H9 (cell line): ENCODE results near the gene PCCA. TPM values are rescaled to one million over a fixed set of nuclear protein-coding genes. Genes with fewer than 3 reads are reported as not detected.

Experiments used
- DNase-seq: peaks from one replicate; pipeline ENCODE4 v3.0.0-alpha.2; 2017
- H2AFZ ChIP-seq: one replicate; pipeline ENCODE4 v1.6.1; 2013; ENCODE audit warnings: mild to moderate bottlenecking, low read length, control low read depth, moderate library complexity
- H2AK5ac ChIP-seq: 2 replicates; pipeline ENCODE4 v1.6.1; 2013; ENCODE audit warnings: low read length, control low read depth, mixed read lengths; ENCODE audit not compliant: insufficient read length
- H2BK120ac ChIP-seq: one replicate; pipeline ENCODE4 v1.6.1; 2013; ENCODE audit warnings: low read depth, mild to moderate bottlenecking, low read length, control low read depth, inconsistent platforms; ENCODE audit not compliant: poor library complexity, severe bottlenecking
- H2BK12ac ChIP-seq: 2 replicates; pipeline ENCODE4 v1.6.1; 2013; ENCODE audit warnings: low read length, control low read depth, mixed read lengths, low read depth; ENCODE audit not compliant: insufficient read length
- H2BK15ac ChIP-seq: 2 replicates; pipeline ENCODE4 v1.6.1; 2013; ENCODE audit warnings: low read depth, low read length, control low read depth
- H2BK20ac ChIP-seq: one replicate; pipeline ENCODE4 v1.6.1; 2013; ENCODE audit warnings: low read depth, mild to moderate bottlenecking, low read length, control low read depth, inconsistent platforms; ENCODE audit not compliant: poor library complexity, severe bottlenecking
- H2BK5ac ChIP-seq: 2 replicates; pipeline ENCODE4 v1.6.1; 2013; ENCODE audit warnings: low read length, control low read depth, mixed read lengths; ENCODE audit not compliant: insufficient read length
- H3K14ac ChIP-seq: 2 replicates; pipeline ENCODE4 v1.6.1; 2013; ENCODE audit warnings: low read length, control low read depth; ENCODE audit not compliant: insufficient read depth
- H3K18ac ChIP-seq: 2 replicates; pipeline ENCODE4 v1.6.1; 2013; ENCODE audit warnings: low read depth, mild to moderate bottlenecking, mixed read lengths, low read length, control low read depth; ENCODE audit not compliant: insufficient read length
- H3K23ac ChIP-seq: 2 replicates; pipeline ENCODE4 v1.6.1; 2013; ENCODE audit warnings: low read length, control low read depth, mixed read lengths, low read depth; ENCODE audit not compliant: insufficient read length
- H3K23me2 ChIP-seq: 2 replicates; pipeline ENCODE4 v1.6.1; 2013; ENCODE audit warnings: low read depth, mild to moderate bottlenecking, mixed read lengths, low read length, control low read depth; ENCODE audit not compliant: insufficient read length, poor library complexity, severe bottlenecking
- H3K27ac ChIP-seq: 2 replicates; pipeline ENCODE4 v1.5.1; 2013; ENCODE audit warnings: low read length, control low read depth, mixed read lengths, low read depth; ENCODE audit not compliant: insufficient read length
- H3K27me3 ChIP-seq: 2 replicates; pipeline ENCODE4 v1.6.1; 2013; ENCODE audit warnings: low read length, control low read depth, inconsistent platforms; ENCODE audit not compliant: insufficient read depth
- H3K4ac ChIP-seq: 2 replicates; pipeline ENCODE4 v1.6.1; 2013; ENCODE audit warnings: low read depth, mild to moderate bottlenecking, control low read depth, inconsistent platforms, low read length, moderate library complexity
- H3K4me1 ChIP-seq: 2 replicates; pipeline ENCODE4 v1.6.1; 2013; ENCODE audit warnings: low read length, control low read depth, inconsistent platforms; ENCODE audit not compliant: insufficient read depth
- H3K4me2 ChIP-seq: 2 replicates; pipeline ENCODE4 v1.6.1; 2013; ENCODE audit warnings: low read length, control low read depth, mixed read lengths; ENCODE audit not compliant: insufficient read length, insufficient read depth
- H3K56ac ChIP-seq: 2 replicates; pipeline ENCODE4 v1.6.1; 2013; ENCODE audit warnings: low read depth, mild to moderate bottlenecking, mixed read lengths, low read length, control low read depth; ENCODE audit not compliant: insufficient read length
- H3K79me1 ChIP-seq: 2 replicates; pipeline ENCODE4 v1.6.1; 2013; ENCODE audit warnings: low read depth, mild to moderate bottlenecking, moderate library complexity, low read length, control low read depth, inconsistent platforms; ENCODE audit not compliant: insufficient read depth, poor library complexity, severe bottlenecking
- H3K79me2 ChIP-seq: 2 replicates; pipeline ENCODE4 v1.6.1; 2013; ENCODE audit warnings: low read length, control low read depth, inconsistent platforms; ENCODE audit not compliant: insufficient read depth
- H3K9ac ChIP-seq: 2 replicates; pipeline ENCODE4 v1.6.1; 2013; ENCODE audit warnings: low read length, control low read depth, mixed read lengths; ENCODE audit not compliant: insufficient read length; ENCODE audit errors: extremely low read depth
- H3K9me3 ChIP-seq: one replicate; pipeline ENCODE4 v1.6.1; 2013; ENCODE audit warnings: low read depth, low read length, inconsistent platforms; ENCODE audit not compliant: control insufficient read depth
- H3T11ph ChIP-seq: one replicate; pipeline ENCODE4 v1.6.1; 2013; ENCODE audit warnings: mild to moderate bottlenecking, low read length, control low read depth, inconsistent platforms
- H4K20me1 ChIP-seq: one replicate; pipeline ENCODE4 v1.6.1; 2013; ENCODE audit not compliant: control insufficient read depth, insufficient read length, insufficient read depth
- H4K5ac ChIP-seq: 2 replicates; pipeline ENCODE4 v1.6.1; 2013; ENCODE audit warnings: low read depth, mild to moderate bottlenecking, mixed read lengths, low read length, control low read depth; ENCODE audit not compliant: insufficient read length
- H4K8ac ChIP-seq: replicated peaks from 2 replicates; pipeline ENCODE4 v1.6.1; 2013; ENCODE audit warnings: low read length, control low read depth, mixed read lengths, low read depth; ENCODE audit not compliant: insufficient read length
- H4K91ac ChIP-seq: 2 replicates; pipeline ENCODE4 v1.6.1; 2013; ENCODE audit warnings: low read depth, mild to moderate bottlenecking, moderate library complexity, mixed read lengths, low read length, control low read depth; ENCODE audit not compliant: insufficient read length
- H3K27ac Mint-ChIP-seq, 3 experiments: 2 replicates in 2 of 3; 3 replicates in 1 of 3; pipeline ENCODE4 v1.8.0; 2020 to 2021; ENCODE audit warnings: mixed read lengths in 3 of 3, mild to moderate bottlenecking in 1 of 3, moderate library complexity in 1 of 3
- H3K27me3 Mint-ChIP-seq: 2 replicates; pipeline ENCODE4 v1.8.0; 2021; ENCODE audit warnings: low read depth, mild to moderate bottlenecking, moderate library complexity, mixed read lengths
- H3K36me3 Mint-ChIP-seq, 3 experiments: 2 replicates in 2 of 3; 3 replicates in 1 of 3; pipeline ENCODE4 v1.8.0; 2020 to 2021; ENCODE audit warnings: low read depth in 3 of 3, mixed read lengths in 3 of 3; ENCODE audit not compliant: insufficient read depth in 1 of 3
- H3K4me1 Mint-ChIP-seq, 2 experiments: 2 replicates each; pipeline ENCODE4 v1.8.0; 2020; ENCODE audit warnings: mixed read lengths in 2 of 2
- H3K4me3 Mint-ChIP-seq, 2 experiments: 2 replicates in 1 of 2; 3 replicates in 1 of 2; pipeline ENCODE4 v1.8.0; 2020 to 2021; ENCODE audit warnings: mild to moderate bottlenecking in 2 of 2, mixed read lengths in 2 of 2, moderate library complexity in 1 of 2
- H3K9me3 Mint-ChIP-seq, 2 experiments: 2 replicates in 1 of 2; 3 replicates in 1 of 2; pipeline ENCODE4 v1.8.0; 2020; ENCODE audit warnings: mild to moderate bottlenecking in 2 of 2, mixed read lengths in 2 of 2, moderate library complexity in 1 of 2
- WGBS: extraction: QIAGEN DNeasy Blood & Tissue Kit; methylation state at CpG from one replicate; pipeline ENCODE4 v1.1.7; 2013; ENCODE audit warnings: missing lambda C conversion rate, low lambda C conversion rate, mixed read lengths; ENCODE audit not compliant: insufficient read length; ENCODE audit errors: extremely low coverage; 5-methylcytosine and 5-hydroxymethylcytosine counted together
- total RNA-seq: library from RNA; stranded (reverse); gene quantifications from 2 replicates; pipeline ENCODE4 v1.2.1, GENCODE V29; 2021
- TF ChIP-seq, protein P1 (sequence below): fragments of 200-600 bp; sonication (generic); conservative IDR thresholded peaks from 3 replicates; pipeline ENCODE4 v1.8.0; 2021; ENCODE audit warnings: antibody characterized with exemption, mild to moderate bottlenecking

PCCA gene
- total RNA-seq, 1 experiment from 2014 or later = 56.5 TPM

DNA sequence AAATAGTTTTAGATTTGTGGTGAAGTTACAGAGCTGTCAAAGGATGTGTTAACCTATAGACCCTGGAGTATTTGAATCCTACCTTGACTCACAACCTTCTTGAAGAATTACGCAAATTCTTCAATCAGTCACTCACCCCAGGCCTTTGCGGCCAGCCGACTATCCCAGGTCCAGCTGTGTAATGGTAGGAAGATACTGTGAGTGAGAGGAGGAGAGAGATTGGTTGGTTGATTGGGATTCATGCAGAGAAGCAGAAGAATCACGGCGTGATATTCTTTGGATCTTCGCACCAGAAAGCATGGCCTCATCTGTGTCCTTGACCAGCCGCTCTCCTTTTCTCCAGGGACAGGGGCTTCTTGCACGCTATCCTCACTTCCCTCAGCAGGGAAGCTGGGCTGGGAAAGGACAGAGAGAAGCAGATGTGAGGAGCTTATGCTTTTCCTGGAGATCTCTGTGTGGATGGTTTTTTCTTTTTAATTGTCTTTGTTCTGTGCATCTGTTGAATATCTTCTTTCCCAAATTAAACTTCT is 250.6 kb downstream of the PCCA start:
- no peak overlapping the region for H3K4ac ChIP-seq
- no peak overlapping the region for H2BK5ac ChIP-seq
- H3K79me2 ChIP-seq = no peaks in the 10 kb centered on the region
- no peak overlapping the region for H3K4me3 Mint-ChIP-seq
- H2BK120ac ChIP-seq = no peak overlapping the region
- TF ChIP-seq, protein P1, sequence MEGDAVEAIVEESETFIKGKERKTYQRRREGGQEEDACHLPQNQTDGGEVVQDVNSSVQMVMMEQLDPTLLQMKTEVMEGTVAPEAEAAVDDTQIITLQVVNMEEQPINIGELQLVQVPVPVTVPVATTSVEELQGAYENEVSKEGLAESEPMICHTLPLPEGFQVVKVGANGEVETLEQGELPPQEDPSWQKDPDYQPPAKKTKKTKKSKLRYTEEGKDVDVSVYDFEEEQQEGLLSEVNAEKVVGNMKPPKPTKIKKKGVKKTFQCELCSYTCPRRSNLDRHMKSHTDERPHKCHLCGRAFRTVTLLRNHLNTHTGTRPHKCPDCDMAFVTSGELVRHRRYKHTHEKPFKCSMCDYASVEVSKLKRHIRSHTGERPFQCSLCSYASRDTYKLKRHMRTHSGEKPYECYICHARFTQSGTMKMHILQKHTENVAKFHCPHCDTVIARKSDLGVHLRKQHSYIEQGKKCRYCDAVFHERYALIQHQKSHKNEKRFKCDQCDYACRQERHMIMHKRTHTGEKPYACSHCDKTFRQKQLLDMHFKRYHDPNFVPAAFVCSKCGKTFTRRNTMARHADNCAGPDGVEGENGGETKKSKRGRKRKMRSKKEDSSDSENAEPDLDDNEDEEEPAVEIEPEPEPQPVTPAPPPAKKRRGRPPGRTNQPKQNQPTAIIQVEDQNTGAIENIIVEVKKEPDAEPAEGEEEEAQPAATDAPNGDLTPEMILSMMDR = no peak
- no peak overlapping the region for H3K9ac ChIP-seq
- no peak overlapping the region for H4K5ac ChIP-seq
- H3K56ac ChIP-seq = no peak overlapping the region
- H3K27ac Mint-ChIP-seq = peak overlapping the region in 1 of 3 experiments; percentile 25; a peak in 2 of 7 replicates
- no peak for DNase-seq
- no peak overlapping the region for H2BK20ac ChIP-seq
- no peak overlapping the region for H3K14ac ChIP-seq
- H3K4me1 ChIP-seq = no peaks in the 10 kb centered on the region; the same call in 1 of the 2 replicates
- peaks cover 26 to 38% (median 31%) of the 10 kb centered on the region in 3 experiments for H3K36me3 Mint-ChIP-seq
- H3K79me1 ChIP-seq = no peaks in the 10 kb centered on the region
- no peak overlapping the region for H2BK12ac ChIP-seq
- no peak overlapping the region for H3K4me2 ChIP-seq
- WGBS = no CpG with 5 or more reads among the region's 8 CpGs
- H3K27me3 Mint-ChIP-seq = no peaks in the 10 kb centered on the region
- H2BK15ac ChIP-seq = no peak overlapping the region
- H3K9me3 ChIP-seq = no peaks in the 10 kb centered on the region
- H2AFZ ChIP-seq = no peak overlapping the region
- no peak overlapping the region for H4K91ac ChIP-seq
- H4K20me1 ChIP-seq = no peaks in the 10 kb centered on the region
- H3K23ac ChIP-seq = no peak overlapping the region
- no peak overlapping the region for H3K27ac ChIP-seq
- H2AK5ac ChIP-seq = no peak overlapping the region
- no peak overlapping the region for H4K8ac ChIP-seq
- H3K23me2 ChIP-seq = no peaks in the 10 kb centered on the region
- H3K9me3 Mint-ChIP-seq = peaks cover 1 to 2% of the 10 kb centered on the region in 2 experiments; a peak in 2 of 5 replicates
- no peak overlapping the region for H3K18ac ChIP-seq
- H3T11ph ChIP-seq = no peak overlapping the region
- H3K4me1 Mint-ChIP-seq = peaks cover 7 to 8% of the 10 kb centered on the region in 2 experiments
- H3K27me3 ChIP-seq = no peaks in the 10 kb centered on the region
